HEK293 (cell line): ENCODE data around the gene TMEM259.

Source experiments
- GLIS1 ChIP-seq: fragments of 450-650 bp; formaldehyde crosslinking; IDR thresholded peaks from 2 replicates; pipeline ENCODE4 v1.5.1; 2016; ENCODE audit warnings: missing biosample characterization, missing genetic modification characterization
- IKZF3 ChIP-seq: fragments of 450-650 bp; IDR thresholded peaks from 2 replicates; pipeline ENCODE4 v1.5.0; 2018; ENCODE audit warnings: missing biosample characterization, mild to moderate bottlenecking, missing genetic modification characterization, moderate library complexity
- KLF7 ChIP-seq: fragments of 450-650 bp; formaldehyde crosslinking; IDR thresholded peaks from 2 replicates; pipeline ENCODE4 v1.5.1; 2016; ENCODE audit warnings: missing biosample characterization, missing genetic modification characterization, borderline replicate concordance
- MYNN ChIP-seq: fragments of 450-650 bp; formaldehyde crosslinking; IDR thresholded peaks from 2 replicates; pipeline ENCODE4 v1.5.1; 2016; ENCODE audit warnings: missing biosample characterization, missing genetic modification characterization, borderline replicate concordance
- RBAK ChIP-seq: fragments of 450-650 bp; formaldehyde crosslinking; IDR thresholded peaks from 2 replicates; pipeline ENCODE4 v1.5.1; 2016; ENCODE audit warnings: missing biosample characterization, missing genetic modification characterization
- SP2 ChIP-seq: fragments of 450-650 bp; formaldehyde crosslinking; IDR thresholded peaks from 2 replicates; pipeline ENCODE4 v1.5.1; 2016; ENCODE audit warnings: missing biosample characterization, missing genetic modification characterization
- SP3 ChIP-seq: fragments of 450-650 bp; formaldehyde crosslinking; IDR thresholded peaks from 2 replicates; pipeline ENCODE4 v1.5.1; 2016; ENCODE audit warnings: missing biosample characterization, missing genetic modification characterization
- ZBTB17 ChIP-seq: fragments of 450-650 bp; formaldehyde crosslinking; IDR thresholded peaks from 2 replicates; pipeline ENCODE4 v1.5.1; 2016; ENCODE audit warnings: missing biosample characterization, missing genetic modification characterization
- ZBTB26 ChIP-seq: fragments of 450-650 bp; formaldehyde crosslinking; optimal IDR thresholded peaks from 2 replicates; pipeline ENCODE3; 2016; ENCODE audit warnings: missing biosample characterization, mild to moderate bottlenecking, missing genetic modification characterization
- ZBTB7A ChIP-seq: fragments of 450-650 bp; formaldehyde crosslinking; IDR thresholded peaks from 2 replicates; pipeline ENCODE4 v1.5.1; 2016; ENCODE audit warnings: low read depth, missing biosample characterization, missing genetic modification characterization
- ZBTB8A ChIP-seq: fragments of 450-650 bp; formaldehyde crosslinking; IDR thresholded peaks from 2 replicates; pipeline ENCODE4 v1.5.1; 2016; ENCODE audit warnings: missing biosample characterization, missing genetic modification characterization
- ZFHX2 ChIP-seq: fragments of 450-650 bp; formaldehyde crosslinking; conservative IDR thresholded peaks from 2 replicates; pipeline ENCODE4 v1.5.1; 2016; ENCODE audit warnings: missing biosample characterization, missing genetic modification characterization
- ZNF114 ChIP-seq: fragments of 450-650 bp; formaldehyde crosslinking; IDR thresholded peaks from 2 replicates; pipeline ENCODE4 v1.5.0; 2017; ENCODE audit warnings: missing biosample characterization, missing genetic modification characterization
- ZNF133 ChIP-seq: fragments of 450-650 bp; formaldehyde crosslinking; IDR thresholded peaks from 2 replicates; pipeline ENCODE4 v1.5.1; 2016; ENCODE audit warnings: missing biosample characterization, missing genetic modification characterization
- ZNF157 ChIP-seq: fragments of 450-650 bp; formaldehyde crosslinking; IDR thresholded peaks from 2 replicates; pipeline ENCODE4 v1.5.1; 2016; ENCODE audit warnings: missing biosample characterization, missing genetic modification characterization
- ZNF311 ChIP-seq: fragments of 450-650 bp; formaldehyde crosslinking; IDR thresholded peaks from 2 replicates; pipeline ENCODE4 v1.5.1; 2017; ENCODE audit warnings: missing biosample characterization, missing genetic modification characterization, borderline replicate concordance
- ZNF335 ChIP-seq: fragments of 450-650 bp; formaldehyde crosslinking; conservative IDR thresholded peaks from 2 replicates; pipeline ENCODE4 v1.5.1; 2016; ENCODE audit warnings: missing biosample characterization, missing genetic modification characterization
- ZNF366 ChIP-seq: fragments of 450-650 bp; formaldehyde crosslinking; conservative IDR thresholded peaks from 2 replicates; pipeline ENCODE4 v1.5.1; 2016; ENCODE audit warnings: missing biosample characterization, missing genetic modification characterization
- ZNF433 ChIP-seq: fragments of 450-650 bp; formaldehyde crosslinking; IDR thresholded peaks from 2 replicates; pipeline ENCODE4 v1.5.1; 2016; ENCODE audit warnings: missing biosample characterization, missing genetic modification characterization, low read depth
- ZNF449 ChIP-seq: fragments of 450-650 bp; formaldehyde crosslinking; IDR thresholded peaks from 2 replicates; pipeline ENCODE4 v1.5.1; 2017; ENCODE audit warnings: missing biosample characterization, mild to moderate bottlenecking, missing genetic modification characterization, moderate library complexity
- ZNF48 ChIP-seq: fragments of 450-650 bp; formaldehyde crosslinking; IDR thresholded peaks from 2 replicates; pipeline ENCODE4 v1.5.1; 2016; ENCODE audit warnings: missing biosample characterization, missing genetic modification characterization
- ZNF514 ChIP-seq: fragments of 450-650 bp; formaldehyde crosslinking; IDR thresholded peaks from 2 replicates; pipeline ENCODE4 v1.5.1; 2016; ENCODE audit warnings: missing biosample characterization, missing genetic modification characterization
- ZNF518A ChIP-seq: fragments of 450-650 bp; formaldehyde crosslinking; conservative IDR thresholded peaks from 2 replicates; pipeline ENCODE4 v1.5.1; 2016; ENCODE audit warnings: low read depth, missing biosample characterization, missing genetic modification characterization
- ZNF558 ChIP-seq: fragments of 450-650 bp; formaldehyde crosslinking; IDR thresholded peaks from 2 replicates; pipeline ENCODE4 v1.5.1; 2016; ENCODE audit warnings: missing biosample characterization, missing genetic modification characterization
- ZNF561 ChIP-seq: fragments of 450-650 bp; IDR thresholded peaks from 2 replicates; pipeline ENCODE4 v1.5.1; 2018; ENCODE audit warnings: missing biosample characterization, missing genetic modification characterization, borderline replicate concordance
- ZNF571 ChIP-seq: fragments of 450-650 bp; formaldehyde crosslinking; IDR thresholded peaks from 2 replicates; pipeline ENCODE4 v1.5.0; 2017; ENCODE audit warnings: missing biosample characterization, missing genetic modification characterization
- ZNF585B ChIP-seq: fragments of 450-650 bp; formaldehyde crosslinking; IDR thresholded peaks from 2 replicates; pipeline ENCODE4 v1.5.1; 2016; ENCODE audit warnings: missing biosample characterization, missing genetic modification characterization
- ZNF639 ChIP-seq: fragments of 450-650 bp; formaldehyde crosslinking; IDR thresholded peaks from 2 replicates; pipeline ENCODE4 v1.5.1; 2016; ENCODE audit warnings: missing biosample characterization, missing genetic modification characterization
- ZNF654 ChIP-seq: fragments of 450-650 bp; formaldehyde crosslinking; IDR thresholded peaks from 2 replicates; pipeline ENCODE4 v1.5.1; 2016; ENCODE audit warnings: low read depth, missing biosample characterization, missing genetic modification characterization
- ZNF664 ChIP-seq: fragments of 450-650 bp; formaldehyde crosslinking; IDR thresholded peaks from 2 replicates; pipeline ENCODE4 v1.5.1; 2016; ENCODE audit warnings: missing biosample characterization, missing genetic modification characterization
- ZNF670 ChIP-seq: fragments of 450-650 bp; formaldehyde crosslinking; IDR thresholded peaks from 2 replicates; pipeline ENCODE4 v1.5.1; 2016; ENCODE audit warnings: missing biosample characterization, missing genetic modification characterization, low read depth
- ZNF76 ChIP-seq: fragments of 450-650 bp; formaldehyde crosslinking; IDR thresholded peaks from 2 replicates; pipeline ENCODE4; 2016; ENCODE audit warnings: low read depth, missing biosample characterization, missing genetic modification characterization, borderline replicate concordance
- ZNF792 ChIP-seq: fragments of 450-650 bp; formaldehyde crosslinking; IDR thresholded peaks from 2 replicates; pipeline ENCODE4 v1.5.1; 2016; ENCODE audit warnings: missing biosample characterization, missing genetic modification characterization

The TMEM259 gene

GRCh38 chr19:1025960-1026782, 5.2 kb upstream of the TMEM259 start, which contains the start of gene CNN2 (continued):
- TF ChIP-seq ZNF518A (tag by site-specific recombination), result no peak
- no peak for TF ChIP-seq ZNF664 (tag by site-specific recombination)
- no peak for TF ChIP-seq ZNF558 (tag by site-specific recombination)
- peak; percentile 49; the same call in 1 of the 2 replicates for TF ChIP-seq ZNF561 (tag by site-specific recombination)
- TF ChIP-seq RBAK (tag by site-specific recombination), result no peak
- 0 out of 2 replicates have a peak, but pooled peaks have one; percentile 10 for TF ChIP-seq ZNF792 (tag by site-specific recombination)
- peak; percentile 89 for TF ChIP-seq ZNF335 (tag by site-specific recombination)
- peak; percentile 61 for TF ChIP-seq ZBTB17 (tag by site-specific recombination)
- peak; percentile 77 for TF ChIP-seq ZFHX2 (tag by site-specific recombination)
- TF ChIP-seq ZBTB26, result peak; percentile 71
- no peak for TF ChIP-seq ZNF449 (tag by site-specific recombination)
- peak; percentile 91 for TF ChIP-seq ZBTB7A (tag by site-specific recombination)
- peak; percentile 87 for TF ChIP-seq ZNF366 (tag by site-specific recombination)
- no peak for TF ChIP-seq ZNF48 (tag by site-specific recombination)
- TF ChIP-seq ZNF585B (tag by site-specific recombination), result no peak
- TF ChIP-seq ZNF157 (tag by site-specific recombination), result no peak
- no peak for TF ChIP-seq ZNF670 (tag by site-specific recombination)
- no peak for TF ChIP-seq ZNF654
- no peak for TF ChIP-seq ZNF514 (tag by site-specific recombination)
- no peak for TF ChIP-seq ZNF639
- TF ChIP-seq IKZF3 (tag by site-specific recombination), result peak; percentile 56
- peak; percentile 58; the same call in 1 of the 2 replicates for TF ChIP-seq ZBTB8A (tag by site-specific recombination)
- peak; percentile 55 for TF ChIP-seq SP2 (tag by site-specific recombination)
- TF ChIP-seq ZNF311, result no peak
- no peak for TF ChIP-seq ZNF114 (tag by site-specific recombination)
- peak; percentile 21; the same call in 1 of the 2 replicates for TF ChIP-seq ZNF76
- TF ChIP-seq GLIS1 (tag by site-specific recombination), result peak; percentile 43
- TF ChIP-seq ZNF133 (tag by site-specific recombination), result no peak
- no peak for TF ChIP-seq ZNF433 (tag by site-specific recombination)
- no peak for TF ChIP-seq KLF7 (tag by site-specific recombination)
- no peak for TF ChIP-seq MYNN (tag by site-specific recombination)
- no peak for TF ChIP-seq ZNF571 (tag by site-specific recombination)
- TF ChIP-seq SP3 (tag by site-specific recombination), result peak; percentile 48; the same call in 1 of the 2 replicates
